HG02943 (cell line): ENCODE results near the gene HS2ST1.

Experiments
- ATAC-seq: cut with Tn5 transposase; IDR thresholded peaks from one replicate; pipeline ENCODE4 v1.9.1; 2021; ENCODE audit warnings: mild to moderate bottlenecking, low read depth, moderate library complexity; ENCODE audit not compliant: unreplicated experiment

HS2ST1 gene

GRCh38 chr1:87151500-87152421, 237.3 kb downstream of the HS2ST1 start:
- ATAC-seq, result peak; percentile 71

- ATAC-seq, result no peak
Observed at GRCh38 chr1:87154384-87154783, 239.9 kb downstream of the HS2ST1 start.

GRCh38 chr1:87155170-87155569, 240.7 kb downstream of the HS2ST1 start:
- ATAC-seq, result no peak

- ATAC-seq, result no peak
Observed at GRCh38 chr1:87155648-87156047, 241.2 kb downstream of the HS2ST1 start.

GRCh38 chr1:87156124-87156523, 241.7 kb downstream of the HS2ST1 start:
- ATAC-seq, result no peak

- no peak for ATAC-seq
Observed at GRCh38 chr1:87159378-87159915, 245.0 kb downstream of the HS2ST1 start.
